ENCODE results near the gene NQO2. TPM values are rescaled to one million over a fixed set of nuclear protein-coding genes. Genes with fewer than 3 reads are reported as not detected.

Gene NQO2
- total RNA-seq, 6 donors from 2014 or later = 10.6 to 34.3 (median 18.6) TPM

- no peaks in the 10 kb centered on the region for H3K27me3 ChIP-seq
- no peak for ATAC-seq (ENCODE audit: low FRiP score in 2 of 2)
- DNase-seq = no peak
- 57 to 61% methylated on average over 3 of the region's 3 CpGs for WGBS, 2 donors
- no peak overlapping the region for H3K27ac ChIP-seq
- no peak for TF ChIP-seq POLR2A (IDR thresholded peaks at IDR 0.05)
- no peak for TF ChIP-seq CTCF (IDR thresholded peaks at IDR 0.05)
- TF ChIP-seq POLR2AphosphoS5 (IDR thresholded peaks at IDR 0.05) = no peak
- no peak for TF ChIP-seq EP300 (IDR thresholded peaks at IDR 0.05)
- H3K4me3 ChIP-seq = no peak overlapping the region
- H3K9me3 ChIP-seq = no peaks in the 10 kb centered on the region
- H3K4me1 ChIP-seq = no peaks in the 10 kb centered on the region
- no peaks in the 10 kb centered on the region for H3K36me3 ChIP-seq
Measured at GRCh38 chr6:3039384-3039783, 39.7 kb downstream of the NQO2 start.

GRCh38 chr6:3041147-3041546 lies 41.5 kb downstream of the NQO2 start:
- H3K9me3 ChIP-seq = no peaks in the 10 kb centered on the region
- DNase-seq = no peak
- 93 to 98% methylated on average over 3 of the region's 3 CpGs for WGBS, 2 donors

GRCh38 chr6:3041606-3042005 lies 41.9 kb downstream of the NQO2 start:
- H3K4me3 ChIP-seq = no peak overlapping the region
- H3K9me3 ChIP-seq = no peaks in the 10 kb centered on the region
- no peak overlapping the region for H3K27ac ChIP-seq
- no peaks in the 10 kb centered on the region for H3K4me1 ChIP-seq
- no peaks in the 10 kb centered on the region for H3K27me3 ChIP-seq
- TF ChIP-seq CTCF (IDR thresholded peaks at IDR 0.05) (no peak), EP300 (IDR thresholded peaks at IDR 0.05) (no peak), POLR2A (IDR thresholded peaks at IDR 0.05) (no peak), POLR2AphosphoS5 (IDR thresholded peaks at IDR 0.05) (no peak)
- no peak for DNase-seq
- 29 to 63% methylated on average over 2 of the region's 2 CpGs for WGBS, 2 donors
- no peak for ATAC-seq (ENCODE audit: low FRiP score in 2 of 2)
- no peaks in the 10 kb centered on the region for H3K36me3 ChIP-seq

More at GRCh38 chr6:3041147-3041546, 41.5 kb downstream of the NQO2 start:
- Histone ChIP-seq H3K36me3 (no peaks in the 10 kb centered on the region), H3K27ac (no peak overlapping the region), H3K4me3 (no peak overlapping the region), H3K4me1 (no peaks in the 10 kb centered on the region), H3K27me3 (no peaks in the 10 kb centered on the region)
- TF ChIP-seq EP300 (IDR thresholded peaks at IDR 0.05) (no peak), POLR2A (IDR thresholded peaks at IDR 0.05) (no peak), CTCF (IDR thresholded peaks at IDR 0.05) (no peak), POLR2AphosphoS5 (IDR thresholded peaks at IDR 0.05) (no peak)
- ATAC-seq (ENCODE audit: low FRiP score in 2 of 2) = no peak

- 75 to 91% methylated on average over 3 to 5 of the region's 5 CpGs for whole genome bisulfite sequencing, 2 donors
- no peaks in the 10 kb centered on the region for H3K36me3 ChIP-seq
- no peak overlapping the region for H3K4me3 ChIP-seq
- no peaks in the 10 kb centered on the region for H3K4me1 ChIP-seq
- DNase-seq = no peak
- no peak for ATAC-seq (ENCODE audit: low FRiP score in 2 of 2)
- H3K27ac ChIP-seq = no peak overlapping the region
- no peaks in the 10 kb centered on the region for H3K27me3 ChIP-seq
- H3K9me3 ChIP-seq = no peaks in the 10 kb centered on the region
- TF ChIP-seq CTCF (IDR thresholded peaks at IDR 0.05) = no peak
- no peak for TF ChIP-seq EP300 (IDR thresholded peaks at IDR 0.05)
- no peak for TF ChIP-seq POLR2AphosphoS5 (IDR thresholded peaks at IDR 0.05)
- no peak for TF ChIP-seq POLR2A (IDR thresholded peaks at IDR 0.05)
Measured at GRCh38 chr6:3045369-3045768, 45.7 kb downstream of the NQO2 start.

GRCh38 chr6:3045777-3046176 lies 46.1 kb downstream of the NQO2 start:
- Histone ChIP-seq H3K36me3 (no peaks in the 10 kb centered on the region), H3K9me3 (no peaks in the 10 kb centered on the region), H3K4me1 (no peaks in the 10 kb centered on the region), H3K27me3 (no peaks in the 10 kb centered on the region), H3K27ac (no peak overlapping the region), H3K4me3 (no peak overlapping the region)
- no peak for ATAC-seq (ENCODE audit: low FRiP score in 2 of 2)
- TF ChIP-seq POLR2AphosphoS5 (IDR thresholded peaks at IDR 0.05) (no peak), POLR2A (IDR thresholded peaks at IDR 0.05) (no peak), CTCF (IDR thresholded peaks at IDR 0.05) (no peak)
- no peak for DNase-seq
- 57 to 74% methylated on average over 1 of the region's 1 CpG for WGBS, 2 donors
